Medulla oblongata (tissue), 1 donor: ENCODE results near the gene ACSF2.
A peak's percentile ranks its signal among the peaks of the same experiment; 100 is the strongest.
"Not testable (repeated sequence)": the region's sequence is repeated elsewhere in the genome, so short reads cannot be mapped to it uniquely, and the experiment has no call there.

Source experiments
- DNase-seq: peaks from one replicate; pipeline ENCODE4 v3.0.0-alpha.2; 2015; ENCODE audit errors: extremely low spot score

The ACSF2 gene

GRCh38 chr17:50425682-50426471 is at the start of gene ACSF2:
Gene ACSF2, plus strand, starts transcription at chr17:50426218. Its CDS starts 44 bp downstream, at chr17:50426262.
- peak; percentile 29 for DNase-seq

GRCh38 chr17:50379351-50380132 is 46.5 kb upstream of the ACSF2 start:
- no peak for DNase-seq

- DNase-seq = no peak
These were observed 45.4 kb upstream of the ACSF2 start for GRCh38 chr17:50380369-50381259.

GRCh38 chr17:50381260-50381815 is 44.7 kb upstream of the ACSF2 start:
- no peak for DNase-seq

GRCh38 chr17:50381920-50382319 is 44.1 kb upstream of the ACSF2 start:
- no peak for DNase-seq

- DNase-seq = no peak
These were observed 43.1 kb upstream of the ACSF2 start for GRCh38 chr17:50382931-50383330.

- no peak for DNase-seq
These were observed 39.5 kb upstream of the ACSF2 start for GRCh38 chr17:50386510-50386909.

- no peak for DNase-seq
These were observed 37.3 kb upstream of the ACSF2 start for GRCh38 chr17:50388728-50389127.

- DNase-seq = no peak
These were observed 36.5 kb upstream of the ACSF2 start for GRCh38 chr17:50389534-50389933.

- no peak for DNase-seq
These were observed 33.4 kb upstream of the ACSF2 start for GRCh38 chr17:50392621-50393020.

GRCh38 chr17:50393700-50394099 is 32.3 kb upstream of the ACSF2 start:
- no peak for DNase-seq

GRCh38 chr17:50394711-50395110 is 31.3 kb upstream of the ACSF2 start:
- no peak for DNase-seq

- peak; percentile 21 for DNase-seq
These were observed 29.5 kb upstream of the ACSF2 start for GRCh38 chr17:50396261-50397110.

GRCh38 chr17:50397111-50397918 is 28.7 kb upstream of the ACSF2 start, which contains the start of gene LRRC59:
Gene LRRC59, minus strand, starts transcription at chr17:50397523. Its CDS starts 206 bp downstream, at chr17:50397317.
- peak; percentile 84 for DNase-seq

- DNase-seq = no peak
These were observed 28.1 kb upstream of the ACSF2 start for GRCh38 chr17:50397919-50398285.

- DNase-seq = not testable (repeated sequence)
These were observed 27.3 kb upstream of the ACSF2 start for GRCh38 chr17:50398672-50399071.

GRCh38 chr17:50399591-50399990 is 26.4 kb upstream of the ACSF2 start:
- not testable (repeated sequence) for DNase-seq

- DNase-seq = not testable (repeated sequence)
These were observed 20.7 kb upstream of the ACSF2 start for GRCh38 chr17:50405351-50405750.

GRCh38 chr17:50406578-50406977 is 19.4 kb upstream of the ACSF2 start:
- DNase-seq = no peak

GRCh38 chr17:50407921-50408320 is 18.1 kb upstream of the ACSF2 start:
- no peak for DNase-seq
